MM.1S (cell line): ENCODE measurements around the gene GJA4.

Experiments
- DNase-seq: peaks from one replicate; pipeline ENCODE4 v3.0.0-alpha.2; 2015
- H2AFZ ChIP-seq: fragments of 300-600 bp; sonication (generic); 2 replicates; pipeline ENCODE4 v1.6.0; 2016; ENCODE audit warnings: antibody characterized with exemption, low read length
- H3F3A ChIP-seq: fragments of 300-600 bp; sonication (generic); 2 replicates; pipeline ENCODE4 v1.6.1; 2016; ENCODE audit warnings: mild to moderate bottlenecking, antibody characterized with exemption, low read length, moderate library complexity, mixed read lengths; ENCODE audit not compliant: insufficient read depth
- H3K27ac ChIP-seq: fragments of 300-600 bp; sonication (generic); 2 replicates; pipeline ENCODE4 v1.5.1; 2016; ENCODE audit warnings: mild to moderate bottlenecking, low read length
- H3K27me3 ChIP-seq: fragments of 300-600 bp; sonication (generic); replicated peaks from 2 replicates; pipeline ENCODE4 v1.6.0; 2016; ENCODE audit warnings: low read length; ENCODE audit not compliant: insufficient read depth
- H3K36me3 ChIP-seq: fragments of 300-600 bp; sonication (generic); replicated peaks from 2 replicates; pipeline ENCODE4 v1.6.1; 2016; ENCODE audit warnings: mild to moderate bottlenecking, low read length, mixed read lengths; ENCODE audit not compliant: insufficient read depth
- H3K4me1 ChIP-seq: fragments of 300-600 bp; sonication (generic); 2 replicates; pipeline ENCODE4 v1.6.1; 2016; ENCODE audit warnings: low read length, mixed read lengths
- H3K4me2 ChIP-seq: fragments of 300-600 bp; sonication (generic); 2 replicates; pipeline ENCODE4 v1.6.0; 2016; ENCODE audit warnings: low read depth, low read length
- H3K4me3 ChIP-seq: fragments of 300-600 bp; sonication (generic); 2 replicates; pipeline ENCODE4 v1.5.1; 2016; ENCODE audit warnings: low read length, mixed read lengths
- H3K79me2 ChIP-seq: fragments of 300-600 bp; sonication (generic); 2 replicates; pipeline ENCODE4 v1.6.1; 2016; ENCODE audit warnings: mixed run types, low read length, mixed read lengths
- H3K9ac ChIP-seq: fragments of 300-600 bp; sonication (generic); 2 replicates; pipeline ENCODE4 v1.6.1; 2016; ENCODE audit warnings: low read length, mixed read lengths
- H3K9me2 ChIP-seq: fragments of 300-600 bp; sonication (generic); replicated peaks from 2 replicates; pipeline ENCODE4 v1.6.1; 2016; ENCODE audit warnings: mild to moderate bottlenecking, low read length, mixed read lengths; ENCODE audit not compliant: insufficient read depth
- H3K9me3 ChIP-seq: fragments of 300-600 bp; sonication (generic); replicated peaks from 2 replicates; pipeline ENCODE4 v1.6.1; 2016; ENCODE audit warnings: mild to moderate bottlenecking, low read length, mixed read lengths; ENCODE audit not compliant: insufficient read depth
- H4K20me1 ChIP-seq: fragments of 300-600 bp; sonication (generic); 2 replicates; pipeline ENCODE4 v1.6.1; 2016; ENCODE audit warnings: mild to moderate bottlenecking, low read length, moderate library complexity, mixed read lengths; ENCODE audit not compliant: insufficient read depth
- CTCF ChIP-seq: fragments of 300-600 bp; sonication (generic); IDR thresholded peaks from 2 replicates; pipeline ENCODE4 v1.5.1; 2016; ENCODE audit warnings: antibody characterized with exemption, low read length, mixed read lengths
- EZH2 ChIP-seq: fragments of 300-600 bp; sonication (generic); optimal IDR thresholded peaks from 2 replicates; pipeline ENCODE3; 2017; ENCODE audit warnings: low read depth, mild to moderate bottlenecking, antibody characterized with exemption, low read length, mixed read lengths
- EZH2phosphoT487 ChIP-seq: fragments of 300-600 bp; sonication (generic); IDR thresholded peaks from 2 replicates; pipeline ENCODE4 v1.6.1; 2018; ENCODE audit warnings: antibody characterized with exemption, low read length

Gene GJA4

GRCh38 chr1:34774957-34775356, 17.8 kb upstream of the GJA4 start:
- Histone ChIP-seq H3K27me3 (peaks cover 46% of the 10 kb centered on the region), H3K36me3 (no peaks in the 10 kb centered on the region), H3K4me2 (no peak overlapping the region), H3K27ac (no peak overlapping the region), H3K4me1 (no peaks in the 10 kb centered on the region), H3K4me3 (no peak overlapping the region), H3K9me2 (no peaks in the 10 kb centered on the region), H3F3A (no peaks in the 10 kb centered on the region), H4K20me1 (no peaks in the 10 kb centered on the region), H3K9me3 (no peaks in the 10 kb centered on the region), H3K79me2 (no peaks in the 10 kb centered on the region), H3K9ac (no peak overlapping the region), H2AFZ (no peak overlapping the region)
- DNase-seq: no peak
- no peak for TF ChIP-seq EZH2phosphoT487
- TF ChIP-seq CTCF: no peak
- TF ChIP-seq EZH2: no peak

- H3K36me3 ChIP-seq: no peaks in the 10 kb centered on the region
- no peak overlapping the region for H3K4me2 ChIP-seq
- no peak overlapping the region for H3K4me3 ChIP-seq
- no peaks in the 10 kb centered on the region for H3K9me2 ChIP-seq
- no peak overlapping the region for H3K27ac ChIP-seq
- no peak overlapping the region for H2AFZ ChIP-seq
- peaks cover 54% of the 10 kb centered on the region for H3K27me3 ChIP-seq
- DNase-seq: no peak
- H3K79me2 ChIP-seq: no peaks in the 10 kb centered on the region
- no peaks in the 10 kb centered on the region for H3K9me3 ChIP-seq
- TF ChIP-seq EZH2phosphoT487: no peak
- TF ChIP-seq CTCF: no peak
- no peak for TF ChIP-seq EZH2
- no peaks in the 10 kb centered on the region for H4K20me1 ChIP-seq
- H3K9ac ChIP-seq: no peak overlapping the region
- no peaks in the 10 kb centered on the region for H3F3A ChIP-seq
- H3K4me1 ChIP-seq: no peaks in the 10 kb centered on the region
Measured at GRCh38 chr1:34776911-34777310, 15.9 kb upstream of the GJA4 start.

- Histone ChIP-seq H3K4me3 (no peak overlapping the region), H3K9me3 (no peaks in the 10 kb centered on the region), H3F3A (no peaks in the 10 kb centered on the region), H4K20me1 (no peaks in the 10 kb centered on the region), H3K27me3 (peaks cover 55% of the 10 kb centered on the region), H2AFZ (no peak overlapping the region), H3K27ac (no peak overlapping the region), H3K4me2 (no peak overlapping the region), H3K9ac (no peak overlapping the region), H3K9me2 (no peaks in the 10 kb centered on the region), H3K4me1 (no peaks in the 10 kb centered on the region), H3K36me3 (no peaks in the 10 kb centered on the region), H3K79me2 (no peaks in the 10 kb centered on the region)
- DNase-seq: no peak
- TF ChIP-seq CTCF (no peak), EZH2 (no peak), EZH2phosphoT487 (no peak)
Measured at GRCh38 chr1:34777519-34778321, 15.1 kb upstream of the GJA4 start.
